Lung microvascular endothelial cell (primary cell): Measurements from ENCODE around the gene WASHC2C. TPM values are rescaled to one million over a fixed set of nuclear protein-coding genes. Genes with fewer than 3 reads are reported as not detected.

Source experiments
- total RNA-seq: library from RNA; depleted of rRNA; stranded (reverse); fragments of >200 nt; gene quantifications from 2 replicates; pipeline ENCODE4 v1.2.1, GENCODE V29; 2014

WASHC2C gene
- total RNA-seq, 1 donor from 2014 or later, result 26.2 TPM

Other genes starting within 250 kb of the WASHC2C start
- 2.6 and 5.2 TPM in 2 replicates for gene ZFAND4, start 54.5 kb upstream of the WASHC2C start, total RNA-seq
- 1.1 and 2.6 TPM in 2 replicates for gene AGAP4, start 120.2 kb downstream of the WASHC2C start, total RNA-seq
- 52.4 and 56.0 TPM in 2 replicates for gene TIMM23, start 245.2 kb downstream of the WASHC2C start, total RNA-seq